BLaER1 treated with 17β-estradiol and CSF1 and Interleukin-3, amounts not matched to agents 10 nM and 100 nM (cell line): ENCODE results near the gene NTN4.
"Not testable (repeated sequence)": the region's sequence is repeated elsewhere in the genome, so short reads cannot be mapped to it uniquely, and the experiment has no call there.

Source experiments
- H3K27ac ChIP-seq, 11 experiments: shearing (Covaris generic); formaldehyde crosslinking; 2 replicates each; pipeline ENCODE4 v1.8.1; 2022
- H3K27me3 ChIP-seq, 11 experiments: shearing (Covaris generic); formaldehyde crosslinking; 2 replicates each; pipeline ENCODE4 v1.8.1; 2022
- H3K36me3 ChIP-seq, 11 experiments: shearing (Covaris generic); formaldehyde crosslinking; 2 replicates each; pipeline ENCODE4 v1.8.1; 2022
- H3K4me1 ChIP-seq, 10 experiments: shearing (Covaris generic); formaldehyde crosslinking; 2 replicates each; pipeline ENCODE4 v1.8.1; 2022
- H3K4me2 ChIP-seq, 11 experiments: shearing (Covaris generic); formaldehyde crosslinking; 2 replicates each; pipeline ENCODE4 v1.8.1; 2022
- H3K4me3 ChIP-seq, 10 experiments: shearing (Covaris generic); formaldehyde crosslinking; 2 replicates each; pipeline ENCODE4 v1.8.1; 2022
- H3K9ac ChIP-seq, 11 experiments: shearing (Covaris generic); formaldehyde crosslinking; 2 replicates each; pipeline ENCODE4 v1.8.1; 2022
- H3K9me3 ChIP-seq, 11 experiments: shearing (Covaris generic); formaldehyde crosslinking; replicated peaks in 1 of 11; 2 replicates each; pipeline ENCODE4 v1.8.1; 2022
- H4K20me1 ChIP-seq, 11 experiments: shearing (Covaris generic); formaldehyde crosslinking; 2 replicates each; pipeline ENCODE4 v1.8.1; 2022
- Cebpa-rat ChIP-seq, 11 experiments: shearing (Covaris generic); IDR thresholded peaks; 2 replicates each; pipeline ENCODE4 v1.8.1; 2022

Gene NTN4

GRCh38 chr12:95630496-95630895, 160.1 kb downstream of the NTN4 start:
- no peak for TF ChIP-seq Cebpa-rat (IDR thresholded peaks at IDR 0.05)
- Histone ChIP-seq H3K27me3 (no peaks in the 10 kb centered on the region), H4K20me1 (no peaks in the 10 kb centered on the region), H3K9ac (no peak overlapping the region), H3K27ac (no peak overlapping the region), H3K4me2 (peak overlapping the region in 8 of 11 experiments; percentile 6 to 63 (median 22); a peak in 9 of 22 replicates), H3K9me3 (no peaks in the 10 kb centered on the region), H3K4me1 (peaks cover 3 to 17% (median 10%) of the 10 kb centered on the region in 10 experiments; a peak in 13 of 20 replicates), H3K36me3 (no peaks in the 10 kb centered on the region), H3K4me3 (no peak overlapping the region)

GRCh38 chr12:95629392-95629791, 161.2 kb downstream of the NTN4 start:
- Histone ChIP-seq H3K36me3 (no peaks in the 10 kb centered on the region), H3K27me3 (no peaks in the 10 kb centered on the region), H3K9ac (no peak overlapping the region), H3K4me1 (peaks cover 3 to 17% (median 7%) of the 10 kb centered on the region in 10 experiments; a peak in 12 of 20 replicates), H4K20me1 (no peaks in the 10 kb centered on the region), H3K9me3 (no peaks in the 10 kb centered on the region), H3K4me3 (no peak overlapping the region), H3K4me2 (no peak overlapping the region), H3K27ac (no peak overlapping the region)
- TF ChIP-seq Cebpa-rat (IDR thresholded peaks at IDR 0.05): no peak

GRCh38 chr12:95626854-95627253, 163.7 kb downstream of the NTN4 start:
- 0 out of 22 replicates have a peak overlapping the region, but pooled peaks of 1 of the 11 experiments have one; percentile 12 for H3K4me2 ChIP-seq
- no peaks in the 10 kb centered on the region for H3K27me3 ChIP-seq
- H3K4me1 ChIP-seq: peaks cover 0 to 10% (median 5%) of the 10 kb centered on the region in 10 experiments; a peak in 8 of 20 replicates
- H3K4me3 ChIP-seq: no peak overlapping the region
- no peaks in the 10 kb centered on the region for H4K20me1 ChIP-seq
- no peak for TF ChIP-seq Cebpa-rat (IDR thresholded peaks at IDR 0.05)
- no peaks in the 10 kb centered on the region for H3K9me3 ChIP-seq
- no peak overlapping the region for H3K27ac ChIP-seq
- H3K9ac ChIP-seq: no peak overlapping the region
- no peaks in the 10 kb centered on the region for H3K36me3 ChIP-seq

GRCh38 chr12:95625012-95625411, 165.6 kb downstream of the NTN4 start:
- no peak overlapping the region for H3K9ac ChIP-seq

GRCh38 chr12:95624589-95624988, 166.0 kb downstream of the NTN4 start:
- no peaks in the 10 kb centered on the region for H3K36me3 ChIP-seq
- H3K27ac ChIP-seq: no peak overlapping the region
- no peaks in the 10 kb centered on the region for H3K27me3 ChIP-seq
- no peak overlapping the region for H3K4me2 ChIP-seq
- peaks cover 0 to 5% (median 0%) of the 10 kb centered on the region in 10 experiments; a peak in 1 of 20 replicates for H3K4me1 ChIP-seq
- no peak overlapping the region for H3K4me3 ChIP-seq
- H3K9ac ChIP-seq: no peak overlapping the region
- no peak for TF ChIP-seq Cebpa-rat (IDR thresholded peaks at IDR 0.05)
- no peaks in the 10 kb centered on the region for H4K20me1 ChIP-seq
- no peaks in the 10 kb centered on the region for H3K9me3 ChIP-seq

More at GRCh38 chr12:95625012-95625411, 165.6 kb downstream of the NTN4 start:
- Histone ChIP-seq H3K36me3 (no peaks in the 10 kb centered on the region), H4K20me1 (no peaks in the 10 kb centered on the region), H3K4me1 (peaks cover 0 to 5% (median 0%) of the 10 kb centered on the region in 10 experiments; a peak in 1 of 20 replicates), H3K4me2 (no peak overlapping the region), H3K9me3 (no peaks in the 10 kb centered on the region), H3K4me3 (no peak overlapping the region), H3K27me3 (no peaks in the 10 kb centered on the region), H3K27ac (no peak overlapping the region)
- TF ChIP-seq Cebpa-rat (IDR thresholded peaks at IDR 0.05): no peak

- H3K9ac ChIP-seq: no peak overlapping the region
- no peaks in the 10 kb centered on the region for H3K36me3 ChIP-seq
- no peak overlapping the region for H3K4me2 ChIP-seq
- no peak for TF ChIP-seq Cebpa-rat (IDR thresholded peaks at IDR 0.05)
- no peaks in the 10 kb centered on the region for H3K27me3 ChIP-seq
- H3K4me1 ChIP-seq: peaks cover 0 to 5% (median 0%) of the 10 kb centered on the region in 10 experiments; a peak in 1 of 20 replicates
- H3K9me3 ChIP-seq: no peaks in the 10 kb centered on the region
- no peak overlapping the region for H3K4me3 ChIP-seq
- H4K20me1 ChIP-seq: no peaks in the 10 kb centered on the region
- no peak overlapping the region for H3K27ac ChIP-seq
Measured at GRCh38 chr12:95623554-95624170, 166.9 kb downstream of the NTN4 start.

- Histone ChIP-seq H3K9me3 (no peaks in the 10 kb centered on the region), H4K20me1 (no peaks in the 10 kb centered on the region), H3K4me3 (no peak overlapping the region), H3K27me3 (no peaks in the 10 kb centered on the region), H3K4me2 (no peak overlapping the region), H3K36me3 (no peaks in the 10 kb centered on the region), H3K4me1 (peaks cover 0 to 5% (median 0%) of the 10 kb centered on the region in 10 experiments; a peak in 1 of 20 replicates), H3K9ac (no peak overlapping the region), H3K27ac (no peak overlapping the region)
- no peak for TF ChIP-seq Cebpa-rat (IDR thresholded peaks at IDR 0.05)
Measured at GRCh38 chr12:95622879-95623278, 167.7 kb downstream of the NTN4 start.

- H4K20me1 ChIP-seq: no peaks in the 10 kb centered on the region
- no peak overlapping the region for H3K9ac ChIP-seq
- H3K9me3 ChIP-seq: no peaks in the 10 kb centered on the region
- no peak overlapping the region for H3K4me3 ChIP-seq
- H3K27me3 ChIP-seq: no peaks in the 10 kb centered on the region
- TF ChIP-seq Cebpa-rat (IDR thresholded peaks at IDR 0.05): no peak
- no peaks in the 10 kb centered on the region for H3K36me3 ChIP-seq
- peaks cover 0 to 1% (median 0%) of the 10 kb centered on the region in 10 experiments; a peak in 1 of 20 replicates for H3K4me1 ChIP-seq
- H3K4me2 ChIP-seq: no peak overlapping the region
- no peak overlapping the region for H3K27ac ChIP-seq
Measured at GRCh38 chr12:95621725-95622124, 168.8 kb downstream of the NTN4 start.

GRCh38 chr12:95620171-95620570, 170.4 kb downstream of the NTN4 start:
- Histone ChIP-seq H3K27ac (no peak overlapping the region), H3K36me3 (no peaks in the 10 kb centered on the region), H4K20me1 (no peaks in the 10 kb centered on the region), H3K9ac (no peak overlapping the region), H3K4me3 (no peak overlapping the region), H3K27me3 (no peaks in the 10 kb centered on the region), H3K4me2 (no peak overlapping the region), H3K9me3 (no peaks in the 10 kb centered on the region), H3K4me1 (peaks cover 0 to 8% (median 0%) of the 10 kb centered on the region in 10 experiments; a peak in 5 of 20 replicates)
- TF ChIP-seq Cebpa-rat (IDR thresholded peaks at IDR 0.05): no peak

- H3K4me1 ChIP-seq, H3K4me3 ChIP-seq, H3K27me3 ChIP-seq, H4K20me1 ChIP-seq, H3K36me3 ChIP-seq, H3K9ac ChIP-seq, H3K4me2 ChIP-seq, H3K9me3 ChIP-seq, H3K27ac ChIP-seq: not testable (repeated sequence)
Measured at GRCh38 chr12:95616470-95616869, 174.1 kb downstream of the NTN4 start.
